HCT116 (cell line): Measurements from ENCODE around the gene IL10. TPM values are rescaled to one million over a fixed set of nuclear protein-coding genes. Genes with fewer than 3 reads are reported as not detected.

Source experiments
- ATAC-seq: fragments of 200-7000 bp; cut with Tn5 transposase; 2 replicates; pipeline ENCODE4 v1.9.1; 2020; ENCODE audit warnings: mild to moderate bottlenecking, moderate library complexity
- BruUV-seq: library from RNA; stranded (reverse); fragments of 400-500 nt; replicated peaks from 2 replicates; lab custom pipeline; 2021; lab: Mats Ljungman, UMichigan
- CTCF ChIA-PET: fragments of 300-600 bp; sonication (Branson Sonifier 250); formaldehyde crosslinking; loops from one replicate; lab custom pipeline; 2021; ENCODE audit warnings: antibody characterized with exemption; lab: Charles Lee
- POLR2A ChIA-PET: fragments of 300-600, 350-600 bp; sonication (Branson Sonifier 250); formaldehyde crosslinking; loops from one replicate; lab custom pipeline; 2021; ENCODE audit warnings: antibody characterized with exemption; lab: Charles Lee
- RAD21 ChIA-PET, 2 experiments: fragments of 300-600 bp; sonication (Branson Sonifier 250); formaldehyde crosslinking; loops; one replicate each; lab custom pipeline; 2023; ENCODE audit warnings: low total read pairs in 2 of 2; ENCODE audit not compliant: uncharacterized antibody in 2 of 2, unreplicated experiment in 2 of 2, low non-redundant PET in 1 of 2; lab: Charles Lee
- DNase-seq: peaks from one replicate; pipeline ENCODE4 v3.0.0-alpha.2; 2010; ENCODE audit warnings: low read depth, low spot score
- H2AFZ ChIP-seq: fragments of 200-600 bp; shearing (Covaris generic), sonication (generic); 2 replicates; pipeline ENCODE4 v1.6.1; 2017; ENCODE audit warnings: low read depth, mixed run types, mixed read lengths, antibody characterized with exemption, low read length; ENCODE audit not compliant: poor library complexity, severe bottlenecking
- H3K27ac ChIP-seq: 2 replicates; pipeline ENCODE4 v1.5.1; 2012; ENCODE audit warnings: low read depth, low read length
- H3K27me3 ChIP-seq: fragments of 200-600 bp; sonication (generic); 2 replicates; pipeline ENCODE4 v1.6.1; 2016; ENCODE audit warnings: mixed run types, low read length, mixed read lengths; ENCODE audit not compliant: insufficient read depth
- H3K36me3 ChIP-seq, 2 experiments: fragments of 200-500 bp in 1 of 2; fragments of 200-600 bp in 1 of 2; sonication (Bioruptor generic) in 1 of 2; sonication (generic) in 1 of 2; 2 replicates each; pipeline versions ENCODE4 v1.5.1 to v1.6.1; 2014 to 2016; ENCODE audit warnings: low read length in 2 of 2, inconsistent platforms in 1 of 2, mixed read lengths in 1 of 2, mixed run types in 1 of 2; ENCODE audit not compliant: insufficient read depth in 2 of 2, control insufficient read depth in 1 of 2
- H3K4me1 ChIP-seq, 2 experiments: fragments of 200-600 bp in 1 of 2; sonication (generic) in 1 of 2; 2 replicates each; pipeline versions ENCODE4 v1.5.1 to v1.6.1; 2012 to 2017; ENCODE audit warnings: low read length in 2 of 2, inconsistent platforms in 1 of 2, mild to moderate bottlenecking in 1 of 2, mixed read lengths in 1 of 2, mixed run types in 1 of 2, moderate library complexity in 1 of 2; ENCODE audit not compliant: insufficient read depth in 2 of 2, control insufficient read depth in 1 of 2
- H3K4me2 ChIP-seq: fragments of 200-600 bp; sonication (generic); 2 replicates; pipeline ENCODE4 v1.6.1; 2017; ENCODE audit warnings: mixed run types, low read length, mixed read lengths
- H3K4me3 ChIP-seq, 2 experiments: fragments of 200-600 bp in 1 of 2; sonication (generic) in 1 of 2; replicated peaks in 1 of 2; 2 replicates each; pipeline ENCODE4 v1.5.1; 2011 to 2016; ENCODE audit warnings: low read length in 2 of 2, control low read depth in 1 of 2, low read depth in 1 of 2, mild to moderate bottlenecking in 1 of 2, mixed read lengths in 1 of 2, mixed run types in 1 of 2
- H3K79me2 ChIP-seq: fragments of 200-600 bp; sonication (generic); 2 replicates; pipeline ENCODE4 v1.6.1; 2017; ENCODE audit warnings: mild to moderate bottlenecking, mixed run types, low read length, moderate library complexity, mixed read lengths; ENCODE audit not compliant: insufficient read depth
- H3K9ac ChIP-seq: fragments of 200-600 bp; sonication (generic); 2 replicates; pipeline ENCODE4 v1.6.1; 2016; ENCODE audit warnings: low read length, mixed read lengths
- H3K9me2 ChIP-seq: fragments of 200-600 bp; sonication (generic), shearing (Covaris generic); 2 replicates; pipeline ENCODE4 v1.6.1; 2017; ENCODE audit warnings: mixed run types, mild to moderate bottlenecking, moderate library complexity; ENCODE audit not compliant: insufficient read depth
- H3K9me3 ChIP-seq, 2 experiments: fragments of 200-500 bp in 1 of 2; fragments of 200-600 bp in 1 of 2; sonication (Bioruptor generic) in 1 of 2; sonication (generic) in 1 of 2; 2 replicates each; pipeline ENCODE4 v1.6.1; 2014 to 2017; ENCODE audit warnings: low read length in 2 of 2, mixed read lengths in 2 of 2, inconsistent platforms in 1 of 2, low read depth in 1 of 2, mild to moderate bottlenecking in 1 of 2, mixed run types in 1 of 2, moderate library complexity in 1 of 2; ENCODE audit not compliant: control insufficient read depth in 1 of 2, insufficient read depth in 1 of 2
- H4K20me1 ChIP-seq: fragments of 200-600 bp; sonication (generic), shearing (Covaris generic); 2 replicates; pipeline ENCODE4 v1.6.1; 2017; ENCODE audit warnings: mixed run types, mild to moderate bottlenecking, moderate library complexity; ENCODE audit not compliant: insufficient read depth
- CBX3 ChIP-seq: IDR thresholded peaks from 2 replicates; pipeline ENCODE4 v1.6.1; 2012; ENCODE audit warnings: low read depth
- CEBPB ChIP-seq: IDR thresholded peaks from 2 replicates; pipeline ENCODE4 v1.6.1; 2012; ENCODE audit warnings: low read depth
- EGR1 ChIP-seq: IDR thresholded peaks from 2 replicates; pipeline ENCODE4 v1.6.1; 2012; ENCODE audit warnings: low read depth
- ELF1 ChIP-seq: IDR thresholded peaks from 2 replicates; pipeline ENCODE4 v1.6.1; 2012; ENCODE audit warnings: low read depth, borderline replicate concordance
- EZH2 ChIP-seq: fragments of 200-600 bp; sonication (generic); IDR thresholded peaks from 2 replicates; pipeline ENCODE4 v1.6.1; 2017; ENCODE audit warnings: antibody characterized with exemption, mixed run types
- JUND ChIP-seq: IDR thresholded peaks from 2 replicates; pipeline ENCODE4 v1.6.1; 2012
- RAD21 ChIP-seq: IDR thresholded peaks from 2 replicates; pipeline ENCODE4 v1.6.1; 2012; ENCODE audit warnings: low read depth, mild to moderate bottlenecking
- SP1 ChIP-seq: IDR thresholded peaks from 2 replicates; pipeline ENCODE4 v1.6.1; 2012; ENCODE audit warnings: low read depth
- SRF ChIP-seq: IDR thresholded peaks from 2 replicates; pipeline ENCODE4 v1.6.1; 2012; ENCODE audit warnings: low read depth
- TCF7L2 ChIP-seq: IDR thresholded peaks from 2 replicates; pipeline ENCODE4 v1.7.0; 2011; ENCODE audit warnings: borderline replicate concordance, inconsistent platforms; ENCODE audit not compliant: insufficient read depth, insufficient read length; ENCODE audit errors: extremely low read depth
- YY1 ChIP-seq: IDR thresholded peaks from 2 replicates; pipeline ENCODE4 v1.6.1; 2011; ENCODE audit warnings: low read length, low read depth, moderate library complexity, mild to moderate bottlenecking; ENCODE audit not compliant: insufficient replicate concordance; ENCODE audit errors: extremely low read depth
- ZNF274 ChIP-seq: fragments of 200-500 bp; sonication (Bioruptor generic); IDR thresholded peaks from 2 replicates; pipeline ENCODE4 v1.6.1; 2014; ENCODE audit warnings: mild to moderate bottlenecking, low read depth, low read length, inconsistent platforms
- intact Hi-C: fragments of 100-400 bp; cut with micrococcal nuclease; formaldehyde crosslinking; loops from 2 replicates; pipeline ENCODE4 v1.10.0; 2022
- total RNA-seq: library from RNA; stranded (reverse); gene quantifications from one replicate; pipeline ENCODE4 v1.2.1, GENCODE V29; 2021; ENCODE audit not compliant: unreplicated experiment
- TF ChIP-seq, protein P1 (sequence below): IDR thresholded peaks from 2 replicates; pipeline ENCODE4 v1.6.1; 2012
- TF ChIP-seq, protein P2 (sequence below): IDR thresholded peaks from 2 replicates; pipeline ENCODE4 v1.6.1; 2011; ENCODE audit warnings: mild to moderate bottlenecking, low read length, moderate library complexity; ENCODE audit not compliant: insufficient replicate concordance; ENCODE audit errors: extremely low read depth

Gene IL10
- total RNA-seq, 1 experiment from 2014 or later: not detected

DNA sequence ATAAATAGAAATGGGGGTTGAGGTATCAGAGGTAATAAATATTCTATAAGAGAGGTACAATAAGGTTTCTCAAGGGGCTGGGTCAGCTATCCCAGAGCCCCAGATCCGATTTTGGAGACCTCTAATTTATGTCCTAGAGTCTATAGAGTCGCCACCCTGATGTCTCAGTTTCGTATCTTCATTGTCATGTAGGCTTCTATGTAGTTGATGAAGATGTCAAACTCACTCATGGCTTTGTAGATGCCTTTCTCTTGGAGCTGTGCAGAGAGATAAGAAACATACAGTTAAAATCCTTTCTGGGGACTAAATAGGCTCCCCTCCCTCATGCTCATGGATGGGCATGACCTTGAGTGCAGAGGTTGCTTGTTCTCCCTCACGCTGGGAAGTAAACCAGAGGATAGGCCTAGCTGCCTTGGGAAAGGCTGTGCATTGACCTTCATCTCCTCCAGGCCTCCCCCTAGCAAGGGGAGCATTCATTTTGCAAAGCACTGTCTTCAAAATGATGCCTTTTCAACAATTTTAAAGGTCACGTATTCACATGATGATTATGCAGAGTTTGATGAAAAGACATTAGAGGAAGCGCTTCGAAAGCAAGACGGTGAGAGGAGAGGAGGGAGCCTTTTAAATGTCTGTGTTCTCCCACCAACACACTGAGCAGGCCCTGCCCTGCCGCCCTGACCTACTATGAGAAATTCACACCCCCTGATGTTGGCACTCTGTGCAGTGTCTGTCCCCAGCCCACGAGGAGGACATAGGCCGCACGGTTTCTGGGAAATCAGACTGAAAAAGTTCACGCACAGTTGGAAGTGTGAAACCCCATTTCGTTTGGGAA, 3.6 kb downstream of the IL10 start:
- no peak overlapping the region for H3K27ac ChIP-seq
- peaks cover 12% of the 10 kb centered on the region; the same call in 1 of the 2 replicates for H3K27me3 ChIP-seq
- no peaks in the 10 kb centered on the region for H3K79me2 ChIP-seq
- TF ChIP-seq CEBPB (no peak), ELF1 (no peak), CBX3 (no peak), EZH2 (no peak), RAD21 (no peak), EGR1 (no peak), YY1 (no peak), SP1 (no peak), ZNF274 (no peak), JUND (no peak), SRF (no peak), TCF7L2 (no peak)
- TF ChIP-seq, protein P1, sequence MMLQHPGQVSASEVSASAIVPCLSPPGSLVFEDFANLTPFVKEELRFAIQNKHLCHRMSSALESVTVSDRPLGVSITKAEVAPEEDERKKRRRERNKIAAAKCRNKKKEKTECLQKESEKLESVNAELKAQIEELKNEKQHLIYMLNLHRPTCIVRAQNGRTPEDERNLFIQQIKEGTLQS: no peak
- TF ChIP-seq, protein P2, sequence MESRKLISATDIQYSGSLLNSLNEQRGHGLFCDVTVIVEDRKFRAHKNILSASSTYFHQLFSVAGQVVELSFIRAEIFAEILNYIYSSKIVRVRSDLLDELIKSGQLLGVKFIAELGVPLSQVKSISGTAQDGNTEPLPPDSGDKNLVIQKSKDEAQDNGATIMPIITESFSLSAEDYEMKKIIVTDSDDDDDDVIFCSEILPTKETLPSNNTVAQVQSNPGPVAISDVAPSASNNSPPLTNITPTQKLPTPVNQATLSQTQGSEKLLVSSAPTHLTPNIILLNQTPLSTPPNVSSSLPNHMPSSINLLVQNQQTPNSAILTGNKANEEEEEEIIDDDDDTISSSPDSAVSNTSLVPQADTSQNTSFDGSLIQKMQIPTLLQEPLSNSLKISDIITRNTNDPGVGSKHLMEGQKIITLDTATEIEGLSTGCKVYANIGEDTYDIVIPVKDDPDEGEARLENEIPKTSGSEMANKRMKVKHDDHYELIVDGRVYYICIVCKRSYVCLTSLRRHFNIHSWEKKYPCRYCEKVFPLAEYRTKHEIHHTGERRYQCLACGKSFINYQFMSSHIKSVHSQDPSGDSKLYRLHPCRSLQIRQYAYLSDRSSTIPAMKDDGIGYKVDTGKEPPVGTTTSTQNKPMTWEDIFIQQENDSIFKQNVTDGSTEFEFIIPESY: no peak
- H2AFZ ChIP-seq: no peak overlapping the region
- ATAC-seq (no peak), DNase-seq (no peak)
- ChIA-PET RAD21 (no interaction called here), CTCF (interaction anchor here (0.9 kb wide), 1 partner anchor 144 kb away, joined by 3 read pairs; no protein-coding TSS in a partner anchor), POLR2A (no interaction called here)
- no peaks in the 10 kb centered on the region for H3K36me3 ChIP-seq
- no peaks in the 10 kb centered on the region for H3K9me3 ChIP-seq
- intact Hi-C loops: no loop called here
- no peaks in the 10 kb centered on the region for H3K9me2 ChIP-seq
- no peaks in the 10 kb centered on the region for H4K20me1 ChIP-seq
- no peak overlapping the region for H3K4me2 ChIP-seq
- H3K4me3 ChIP-seq: no peak overlapping the region
- no peak overlapping the region for H3K9ac ChIP-seq
- no TSS peak for BruUV-seq
- H3K4me1 ChIP-seq: peaks cover 0 to 5% of the 10 kb centered on the region in 2 experiments; a peak in 2 of 4 replicates
